SK-N-MC (cell line): Measurements from ENCODE around the gene EPS15.

Experiments used
- EZH2 ChIP-seq: fragments of 200-600 bp; sonication (generic); IDR thresholded peaks from one replicate; pipeline ENCODE4 v1.6.1; 2017; ENCODE audit warnings: antibody characterized with exemption
- POLR2AphosphoS5 ChIP-seq: IDR thresholded peaks from 2 replicates; pipeline ENCODE4 v1.6.1; 2012; ENCODE audit warnings: mild to moderate bottlenecking, low read depth, low read length, borderline replicate concordance

- no peak for TF ChIP-seq POLR2AphosphoS5
- no peak for TF ChIP-seq EZH2
Measured at GRCh38 chr1:51341876-51342496, 177.1 kb downstream of the EPS15 start.
